NCI-H1092 treated with DMSO at 0.1 percent for 48 hours (cell line): ENCODE results near the gene TBKBP1.

Experiments used
- DNase-seq: peaks from one replicate; lab custom pipeline; 2025; lab: John Stamatoyannopoulos, UW

TBKBP1 gene, protein sequence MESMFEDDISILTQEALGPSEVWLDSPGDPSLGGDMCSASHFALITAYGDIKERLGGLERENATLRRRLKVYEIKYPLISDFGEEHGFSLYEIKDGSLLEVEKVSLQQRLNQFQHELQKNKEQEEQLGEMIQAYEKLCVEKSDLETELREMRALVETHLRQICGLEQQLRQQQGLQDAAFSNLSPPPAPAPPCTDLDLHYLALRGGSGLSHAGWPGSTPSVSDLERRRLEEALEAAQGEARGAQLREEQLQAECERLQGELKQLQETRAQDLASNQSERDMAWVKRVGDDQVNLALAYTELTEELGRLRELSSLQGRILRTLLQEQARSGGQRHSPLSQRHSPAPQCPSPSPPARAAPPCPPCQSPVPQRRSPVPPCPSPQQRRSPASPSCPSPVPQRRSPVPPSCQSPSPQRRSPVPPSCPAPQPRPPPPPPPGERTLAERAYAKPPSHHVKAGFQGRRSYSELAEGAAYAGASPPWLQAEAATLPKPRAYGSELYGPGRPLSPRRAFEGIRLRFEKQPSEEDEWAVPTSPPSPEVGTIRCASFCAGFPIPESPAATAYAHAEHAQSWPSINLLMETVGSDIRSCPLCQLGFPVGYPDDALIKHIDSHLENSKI

DNA sequence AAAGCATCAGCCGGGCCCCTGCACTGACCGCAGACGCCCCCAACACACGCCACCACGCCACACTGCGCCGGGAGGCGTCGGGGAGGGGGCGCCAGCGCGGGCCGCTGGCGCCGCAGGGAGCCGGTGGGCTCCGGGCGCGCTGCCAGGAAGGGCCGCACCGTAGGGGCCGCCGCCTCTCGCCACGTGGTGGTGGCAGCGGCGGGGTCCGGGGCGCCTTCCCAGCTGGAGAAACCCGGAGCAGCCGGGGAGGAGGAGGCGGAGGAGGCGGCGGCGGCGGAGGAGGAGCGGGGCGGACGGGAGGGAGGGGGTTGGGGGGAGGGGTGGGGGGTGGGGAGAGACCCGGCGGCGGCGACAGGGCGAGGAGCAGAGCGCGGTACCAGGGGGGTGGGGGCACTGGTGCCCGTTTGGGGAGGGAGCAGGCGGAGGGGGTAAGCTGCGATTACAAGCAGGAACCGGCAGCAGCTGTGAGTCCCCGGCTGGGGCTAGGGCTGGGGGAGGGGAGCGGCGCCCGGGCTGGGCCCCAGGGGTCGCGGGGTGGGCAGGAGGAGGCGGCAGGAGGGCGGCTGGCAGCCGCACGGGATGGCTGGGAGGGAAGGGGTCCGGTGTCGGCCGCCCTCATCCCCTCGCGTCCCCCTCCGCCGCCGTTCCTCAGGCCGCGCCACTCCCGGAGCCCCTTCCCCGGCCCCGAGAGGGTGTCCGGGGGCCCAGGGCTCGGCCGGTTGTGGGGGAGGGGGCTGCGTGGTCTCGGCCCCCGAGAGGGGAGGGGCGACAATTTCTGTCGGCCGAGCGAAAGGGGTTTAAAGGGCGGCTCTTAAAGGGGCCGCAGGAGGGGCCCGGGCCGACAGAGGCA, at the start of gene TBKBP1:
Gene TBKBP1, plus strand, starts transcription at position 431 of the 850 bp plus-strand sequence. CDS start 1,952 bp downstream, outside the sequence.
- DNase-seq = peak; percentile 44

DNA sequence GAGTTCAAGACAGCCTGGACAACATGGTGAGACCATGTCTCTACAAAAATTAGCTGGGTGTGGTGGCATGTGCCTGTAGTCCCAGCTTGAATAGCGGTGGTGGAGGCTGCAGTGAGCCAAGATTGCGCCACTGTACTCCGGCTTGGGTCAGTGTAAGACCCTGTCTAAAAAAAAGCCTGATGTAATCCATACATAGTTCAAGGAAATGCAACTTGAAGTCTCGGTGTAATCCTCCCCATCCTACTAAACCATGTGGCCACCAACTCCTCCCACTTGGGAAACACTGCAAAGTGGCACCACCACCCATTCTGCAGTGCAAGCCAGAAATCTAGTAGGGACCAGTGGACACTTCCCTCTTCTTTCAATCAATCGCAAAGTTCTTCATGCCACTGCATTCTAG, 49.6 kb upstream of the TBKBP1 start:
- DNase-seq = no peak

DNA sequence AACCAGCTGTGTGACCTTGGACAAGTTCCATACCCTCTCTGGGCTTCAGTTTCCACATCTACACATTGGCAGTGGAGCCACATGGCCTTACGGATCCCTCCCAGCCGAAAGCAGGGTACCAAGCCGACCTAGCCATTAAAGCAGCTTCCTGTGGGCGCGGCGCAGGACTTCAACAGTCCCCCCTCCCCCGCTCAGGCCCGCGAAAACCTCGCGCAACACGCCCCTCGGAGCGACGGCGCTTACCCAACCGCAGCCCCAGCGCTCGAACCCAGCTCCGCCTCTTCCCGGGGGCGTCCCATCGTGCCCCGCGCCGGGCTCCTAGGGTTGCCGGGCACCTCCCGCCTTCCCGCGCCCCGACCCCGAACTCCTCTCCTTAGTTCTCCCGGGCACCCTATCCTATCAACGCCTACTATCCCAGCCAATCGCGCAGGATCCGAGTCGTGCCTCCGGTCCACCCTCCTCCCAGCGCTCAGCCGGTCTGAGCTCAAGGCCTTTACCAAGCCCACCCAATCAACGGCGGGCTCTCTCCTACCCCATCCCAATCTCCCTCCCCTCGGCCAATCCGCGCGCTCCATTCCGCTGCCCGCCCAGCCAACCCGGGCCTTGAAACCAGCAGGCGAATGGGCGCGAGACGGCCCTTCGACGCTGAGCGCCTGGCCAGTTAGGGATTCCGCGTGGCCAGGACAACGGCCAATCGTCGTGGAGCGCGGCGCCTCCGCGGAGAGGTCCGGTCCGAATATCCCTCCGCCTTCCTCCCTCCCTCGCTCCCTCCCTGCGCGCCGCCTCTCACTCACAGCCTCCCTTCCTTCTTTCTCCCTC, 44.6 kb upstream of the TBKBP1 start, which contains the start of gene KPNB1:
Gene KPNB1, plus strand, starts transcription at position 767 of the 819 bp plus-strand sequence. CDS start 326 bp downstream, outside the sequence.
- DNase-seq = peak; percentile 99

DNA sequence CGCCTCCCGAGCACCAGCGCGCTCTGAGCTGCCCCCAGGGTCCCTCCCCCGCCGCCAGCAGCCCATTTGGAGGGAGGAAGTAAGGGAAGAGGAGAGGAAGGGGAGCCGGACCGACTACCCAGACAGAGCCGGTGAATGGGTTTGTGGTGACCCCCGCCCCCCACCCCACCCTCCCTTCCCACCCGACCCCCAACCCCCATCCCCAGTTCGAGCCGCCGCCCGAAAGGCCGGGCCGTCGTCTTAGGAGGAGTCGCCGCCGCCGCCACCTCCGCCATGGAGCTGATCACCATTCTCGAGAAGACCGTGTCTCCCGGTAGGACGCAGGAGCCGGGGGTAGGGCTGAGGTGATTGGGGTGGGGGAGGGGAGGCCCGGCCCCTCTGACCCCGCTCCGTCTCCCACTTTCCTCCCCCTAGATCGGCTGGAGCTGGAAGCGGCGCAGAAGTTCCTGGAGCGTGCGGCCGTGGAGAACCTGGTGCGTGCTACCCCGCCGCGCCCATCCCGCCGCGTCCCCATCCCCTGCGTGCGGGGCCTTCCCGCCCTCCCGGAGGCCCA, 43.9 kb upstream of the TBKBP1 start:
- peak; percentile 85 for DNase-seq

DNA sequence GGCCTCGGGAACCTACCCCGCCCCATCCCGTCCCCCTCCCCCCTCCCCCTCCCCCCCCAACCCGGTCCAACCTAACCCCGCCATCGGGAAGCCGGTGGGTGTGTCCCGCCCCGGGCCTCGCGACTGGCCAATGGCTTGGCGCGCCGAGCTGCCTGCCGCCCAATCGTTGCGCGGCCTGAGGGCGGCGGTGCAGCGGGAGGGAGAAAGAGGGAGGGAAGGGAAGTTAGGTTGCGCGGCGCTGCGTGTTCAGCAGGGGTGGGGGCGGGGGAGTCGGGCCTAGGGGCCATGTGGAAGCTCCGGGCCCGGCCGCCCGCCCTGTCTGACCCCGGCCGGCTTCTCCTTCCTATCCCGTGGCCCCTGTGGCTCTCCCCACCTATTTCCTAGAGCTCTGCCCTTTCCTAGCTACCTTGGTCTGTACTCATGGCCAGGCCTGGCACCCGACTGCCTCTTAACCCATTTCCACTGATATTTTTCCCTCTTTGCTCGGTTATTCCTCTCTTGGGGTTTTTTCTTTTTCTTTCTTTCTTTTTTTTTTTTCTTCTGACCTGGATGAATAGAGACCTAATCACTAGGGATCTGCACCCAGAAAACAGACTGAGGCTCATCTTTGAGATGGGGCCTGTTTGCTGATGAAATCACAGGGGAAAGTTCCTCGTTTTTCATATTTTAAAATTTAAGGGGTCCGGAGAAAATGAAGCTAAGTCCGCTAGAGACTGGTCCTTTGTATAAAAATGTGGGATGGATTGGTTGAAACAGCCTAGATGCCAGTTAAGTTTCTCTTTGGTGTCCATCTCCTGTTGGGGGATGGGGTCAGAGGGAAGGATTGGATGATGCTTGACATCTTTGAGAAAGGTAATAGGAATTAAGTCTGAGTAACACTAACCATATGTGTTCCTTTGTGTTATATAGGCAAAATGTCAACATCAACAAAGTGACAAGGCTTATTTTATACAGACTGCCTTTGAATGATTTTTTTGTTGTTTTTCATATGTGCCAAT, 43.1 kb upstream of the TBKBP1 start:
- DNase-seq = peak; percentile 94

DNA sequence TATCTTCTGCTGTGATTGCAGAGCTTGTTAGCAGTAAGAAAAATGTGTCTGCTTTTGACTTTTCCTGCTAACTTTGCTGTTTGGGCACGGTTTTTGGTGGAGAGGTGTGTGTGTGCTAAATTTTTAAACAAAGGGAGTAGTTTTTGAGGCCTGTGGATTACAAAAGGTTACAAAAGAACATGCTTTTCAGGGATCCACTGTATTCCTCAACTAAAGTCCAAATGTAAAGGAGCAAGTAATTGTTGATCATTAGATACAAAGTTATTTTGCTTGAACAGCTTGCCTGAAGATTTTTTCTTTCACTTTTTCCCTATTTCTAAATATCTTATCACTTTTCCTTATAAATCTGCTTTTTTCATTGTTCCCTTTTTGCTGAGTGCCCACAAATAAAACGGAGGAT, 42.3 kb upstream of the TBKBP1 start:
- DNase-seq = no peak

DNA sequence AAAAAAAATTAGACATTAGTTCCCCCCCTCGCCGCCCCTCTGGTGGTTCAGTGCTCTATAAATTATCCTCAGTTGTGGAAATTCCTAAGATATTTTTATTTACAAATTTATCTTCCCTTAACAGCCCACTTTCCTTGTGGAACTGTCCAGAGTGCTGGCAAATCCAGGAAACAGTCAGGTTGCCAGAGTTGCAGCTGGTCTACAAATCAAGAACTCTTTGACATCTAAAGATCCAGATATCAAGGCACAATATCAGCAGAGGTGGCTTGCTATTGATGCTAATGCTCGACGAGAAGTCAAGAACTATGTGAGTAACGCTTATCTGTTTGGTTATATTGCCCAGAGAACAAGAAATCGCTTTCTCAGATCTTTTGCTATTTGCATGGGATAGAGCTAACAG, 41.4 kb upstream of the TBKBP1 start:
- no peak for DNase-seq

DNA sequence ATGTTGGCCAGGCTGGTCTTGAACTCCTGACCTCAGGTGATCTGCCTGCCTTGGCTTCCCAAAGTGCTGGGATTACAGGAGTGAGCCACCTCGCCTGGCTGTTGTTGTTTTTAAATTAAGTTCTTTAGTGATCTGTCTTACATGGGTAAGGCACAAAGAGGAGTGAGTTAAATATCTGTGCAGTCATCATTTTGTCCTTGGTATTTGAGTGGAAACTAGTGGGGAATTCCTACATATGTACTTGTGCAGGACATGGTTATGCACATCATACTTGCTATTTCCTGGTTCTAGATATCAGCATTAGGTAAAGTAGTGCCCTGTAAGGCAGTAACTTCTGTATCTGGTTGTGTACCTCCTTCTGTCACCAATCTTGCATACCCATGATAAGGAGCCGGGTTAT, 40.5 kb upstream of the TBKBP1 start:
- no peak for DNase-seq

DNA sequence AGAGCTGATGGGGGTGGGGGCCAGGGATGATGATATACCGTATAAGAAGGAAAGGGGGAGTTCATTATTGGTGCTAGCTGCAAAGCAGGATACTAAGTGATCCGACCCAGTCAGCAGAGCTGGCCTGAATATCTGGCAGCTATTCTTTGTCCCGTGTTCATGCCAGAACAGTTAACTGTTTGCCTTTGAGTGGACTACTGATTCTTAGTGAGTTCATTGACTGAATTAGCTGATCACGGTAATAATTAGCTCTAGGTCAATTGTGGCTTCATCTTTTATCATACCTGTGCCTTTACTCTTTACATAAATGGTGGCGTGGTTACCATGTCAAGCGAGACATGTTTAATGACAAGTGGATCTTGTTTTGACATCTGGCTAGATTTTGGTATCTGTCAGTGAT, 39.0 kb upstream of the TBKBP1 start:
- DNase-seq = no peak

DNA sequence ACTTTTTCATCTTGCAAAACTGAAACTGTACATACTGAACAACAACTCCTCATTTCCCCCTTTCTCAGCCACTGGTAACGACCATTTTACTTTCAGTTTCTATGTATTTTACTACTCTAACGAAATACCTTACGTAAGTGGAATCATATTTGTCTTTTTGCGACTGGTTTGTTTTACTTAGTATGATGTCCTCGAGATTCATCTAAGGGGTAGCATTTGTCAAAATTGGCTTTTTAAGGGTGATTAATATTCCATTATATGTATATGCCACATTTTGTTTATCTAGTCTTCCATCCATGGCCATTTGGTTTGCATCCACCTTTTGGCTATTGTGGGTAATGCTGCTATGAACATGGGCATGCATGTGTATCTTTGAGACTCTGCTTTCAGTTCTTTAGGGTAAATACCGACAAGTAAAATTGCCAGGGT, 33.9 kb upstream of the TBKBP1 start:
- no peak for DNase-seq

DNA sequence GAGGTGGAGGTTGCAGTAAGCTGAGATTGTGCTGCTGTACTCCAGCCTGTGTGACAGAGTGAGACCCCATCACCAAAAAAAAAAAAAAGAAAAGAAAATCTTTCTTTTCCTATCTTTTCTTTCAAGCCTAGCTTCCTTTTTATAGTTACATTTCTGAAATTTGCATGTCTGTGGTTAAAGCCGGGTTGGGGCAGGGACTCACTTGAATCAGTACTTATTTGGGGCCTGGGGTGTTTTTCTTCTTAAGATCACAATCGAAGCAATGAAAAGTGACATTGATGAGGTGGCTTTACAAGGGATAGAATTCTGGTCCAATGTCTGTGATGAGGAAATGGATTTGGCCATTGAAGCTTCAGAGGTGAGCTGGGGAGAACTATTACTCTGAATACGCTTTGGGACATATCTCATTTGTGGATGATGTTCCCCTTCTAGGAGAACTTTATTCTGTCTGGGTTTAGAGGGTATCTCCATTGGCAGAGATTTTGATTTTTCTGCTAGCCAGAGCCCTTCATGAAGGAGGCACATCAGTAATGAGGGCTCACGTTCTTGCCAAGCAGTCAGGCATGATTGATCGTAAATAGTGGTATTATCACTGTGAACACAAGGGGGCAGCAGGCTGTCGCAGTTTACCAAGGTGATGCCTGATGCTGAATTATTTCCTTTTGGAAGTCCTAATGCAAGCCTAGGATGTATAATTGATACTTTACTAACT, 29.9 kb upstream of the TBKBP1 start:
- peak; percentile 56 for DNase-seq

DNA sequence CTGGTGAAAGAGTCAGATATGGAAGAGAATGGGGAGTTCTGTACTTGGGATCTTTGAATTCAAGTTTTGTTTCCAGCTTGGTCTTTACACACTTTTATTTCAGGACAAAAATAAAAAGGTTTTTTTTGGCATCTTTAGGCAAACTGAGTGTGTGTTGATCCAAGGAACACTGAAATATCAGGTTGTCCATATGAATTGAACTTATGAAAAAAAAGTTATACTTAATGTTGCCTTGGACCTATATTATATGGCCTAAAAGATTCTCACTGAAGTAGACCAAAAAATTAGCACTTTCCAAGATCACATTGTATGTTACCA, 29.4 kb upstream of the TBKBP1 start:
- DNase-seq = no peak

DNA sequence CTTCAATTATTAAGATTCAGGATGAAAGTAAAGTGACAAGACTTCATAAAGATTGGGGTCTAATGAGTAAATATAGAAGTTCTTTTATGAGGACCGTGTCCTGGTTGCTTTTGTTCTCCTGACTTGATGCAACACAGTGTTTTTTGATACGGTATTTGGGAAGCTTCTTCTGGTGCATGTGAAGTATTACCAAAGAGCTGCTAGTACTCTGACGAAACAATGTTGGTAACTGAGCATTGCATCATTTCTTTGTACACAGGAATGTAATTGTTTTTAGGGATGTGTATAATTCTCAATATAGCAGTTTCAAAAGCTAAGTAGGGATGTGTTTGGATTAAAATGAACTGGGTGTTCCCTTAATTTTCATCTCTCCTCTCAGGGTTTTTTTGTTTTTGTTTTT, 28.3 kb upstream of the TBKBP1 start:
- DNase-seq = no peak

DNA sequence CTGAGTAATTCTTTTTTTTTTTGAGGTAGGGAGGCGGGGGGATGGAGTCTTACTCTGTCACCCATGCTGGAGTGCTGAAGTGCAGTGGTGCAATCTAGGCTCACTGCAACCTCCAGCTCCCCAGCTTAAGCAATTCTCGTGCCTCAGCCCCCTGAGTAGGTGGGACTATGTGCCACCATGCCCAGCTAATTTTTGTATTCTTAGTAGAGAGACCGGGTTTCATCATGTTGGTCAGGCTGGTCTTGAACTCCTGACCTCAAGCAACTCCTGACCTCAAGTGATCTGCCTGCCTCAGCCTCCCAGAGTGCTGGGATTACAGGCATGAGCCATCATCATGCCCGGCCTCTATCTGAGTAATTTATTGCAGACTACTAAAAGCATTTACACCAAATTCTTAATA, 24.9 kb upstream of the TBKBP1 start:
- DNase-seq = no peak

DNA sequence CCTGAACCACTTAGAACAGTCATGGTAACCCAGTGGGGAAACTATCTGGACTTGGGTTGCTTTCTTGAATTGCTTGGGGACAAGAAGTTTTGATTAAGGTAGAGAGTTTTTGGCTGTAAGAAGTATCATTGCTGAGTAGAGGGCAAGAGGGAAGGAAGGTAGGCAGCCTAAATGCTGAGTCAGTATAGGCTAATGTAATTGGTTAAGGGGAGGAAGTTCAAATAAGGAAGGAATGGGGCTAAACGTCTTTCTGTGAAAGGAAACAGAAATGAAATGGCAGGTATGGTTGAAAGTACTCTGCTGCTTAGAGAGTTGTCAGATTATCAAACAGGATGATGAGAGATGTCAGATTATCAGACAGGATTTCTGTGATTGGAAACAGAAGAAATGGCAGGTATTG, 23.9 kb upstream of the TBKBP1 start:
- DNase-seq = no peak

DNA sequence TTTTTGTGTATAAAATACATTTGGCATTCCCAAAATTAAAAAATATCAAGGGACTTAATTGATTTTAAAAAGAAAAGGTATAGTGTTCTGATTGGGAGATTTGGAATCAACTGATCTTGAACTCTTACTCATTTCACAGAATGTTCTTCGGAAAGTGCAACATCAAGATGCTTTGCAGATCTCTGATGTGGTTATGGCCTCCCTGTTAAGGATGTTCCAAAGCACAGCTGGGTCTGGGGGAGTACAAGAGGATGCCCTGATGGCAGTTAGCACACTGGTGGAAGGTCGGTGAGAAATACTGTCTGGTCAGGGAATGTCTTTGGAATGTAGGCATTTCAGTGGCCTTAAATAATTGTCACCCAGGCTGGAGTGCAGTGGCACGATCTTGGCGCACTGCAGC, 19.5 kb upstream of the TBKBP1 start:
- DNase-seq = no peak

DNA sequence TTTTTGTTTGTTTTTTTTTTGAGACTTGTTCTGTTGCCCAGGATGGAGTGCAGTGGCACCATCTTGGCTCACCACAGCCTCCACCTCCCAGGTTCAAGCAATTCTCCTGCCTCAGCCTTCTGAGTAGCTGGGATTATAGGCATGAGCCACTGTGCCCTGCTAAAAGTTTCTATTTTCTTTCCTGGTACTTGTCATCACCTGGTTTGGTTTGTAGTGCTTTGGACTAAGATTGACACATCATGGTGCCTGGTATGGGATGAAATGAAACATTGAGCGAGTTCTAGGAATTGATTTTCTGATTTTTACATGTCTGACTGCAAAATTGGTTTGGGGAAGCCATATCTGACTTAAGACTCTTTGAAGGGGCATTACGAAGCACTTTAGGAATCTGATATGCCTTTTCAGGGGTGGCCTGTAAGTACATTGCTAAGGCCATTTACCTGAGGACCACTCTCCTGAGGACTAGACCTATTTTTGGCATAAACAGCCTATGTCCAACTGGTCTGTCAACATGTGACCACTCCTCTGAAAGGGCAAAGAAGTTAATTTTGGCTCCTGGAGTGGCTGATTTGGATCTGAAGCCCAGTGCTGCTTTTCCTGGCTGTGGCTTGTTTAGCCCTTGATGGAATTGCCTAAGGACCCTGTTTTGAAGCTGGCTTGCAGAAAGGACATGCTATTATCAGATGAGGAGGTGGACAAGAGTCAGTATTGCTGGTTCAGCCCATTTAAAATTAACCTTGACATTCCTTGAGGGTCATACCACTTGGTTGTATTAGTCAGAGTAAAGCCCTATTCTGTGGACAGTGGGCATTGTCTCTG, 18.4 kb upstream of the TBKBP1 start:
- no peak for DNase-seq

DNA sequence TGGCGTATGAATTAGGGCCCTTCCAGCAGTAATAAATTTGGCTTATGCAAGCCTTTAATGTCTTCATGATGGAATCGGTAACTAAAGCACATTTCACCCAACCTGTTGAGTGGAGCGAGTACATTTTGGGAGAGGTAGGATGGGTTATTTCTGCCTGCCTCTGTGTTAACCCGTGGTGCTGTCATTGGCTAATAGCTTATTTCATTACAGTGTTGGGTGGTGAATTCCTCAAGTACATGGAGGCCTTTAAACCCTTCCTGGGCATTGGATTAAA, 17.8 kb upstream of the TBKBP1 start:
- DNase-seq = no peak
